ENCODE measurements around the gene TENM4.
A peak's percentile ranks its signal among the peaks of the same experiment; 100 is the strongest.

Gene TENM4

GRCh38 chr11:78825591-78826020 lies 615.2 kb downstream of the TENM4 start:
- peak; percentile 27 for DNase-seq

- DNase-seq: no peak
Measured at GRCh38 chr11:78823588-78823987, 617.2 kb downstream of the TENM4 start.

GRCh38 chr11:78822931-78823423 lies 617.9 kb downstream of the TENM4 start:
- no peak for DNase-seq

GRCh38 chr11:78821371-78822306 lies 619.2 kb downstream of the TENM4 start:
- DNase-seq: peak; percentile 58

GRCh38 chr11:78820741-78821140 lies 620.1 kb downstream of the TENM4 start:
- DNase-seq: no peak

- DNase-seq: no peak
Measured at GRCh38 chr11:78818201-78818600, 622.6 kb downstream of the TENM4 start.

- DNase-seq: no peak
Measured at GRCh38 chr11:78815831-78816230, 625.0 kb downstream of the TENM4 start.

GRCh38 chr11:78812513-78813293 lies 628.1 kb downstream of the TENM4 start:
- DNase-seq: no peak

GRCh38 chr11:78810559-78811009 lies 630.2 kb downstream of the TENM4 start:
- no peak for DNase-seq

GRCh38 chr11:78809931-78810541 lies 630.8 kb downstream of the TENM4 start:
- DNase-seq: peak; percentile 72

GRCh38 chr11:78808923-78809322 lies 631.9 kb downstream of the TENM4 start:
- no peak for DNase-seq

GRCh38 chr11:78807351-78807750 lies 633.5 kb downstream of the TENM4 start:
- DNase-seq: no peak

- DNase-seq: peak; percentile 17
Measured at GRCh38 chr11:78806214-78807004, 634.4 kb downstream of the TENM4 start.

GRCh38 chr11:78804991-78805390 lies 635.8 kb downstream of the TENM4 start:
- no peak for DNase-seq

- no peak for DNase-seq
Measured at GRCh38 chr11:78803995-78804394, 636.8 kb downstream of the TENM4 start.

GRCh38 chr11:78802058-78802761 lies 638.6 kb downstream of the TENM4 start:
- peak; percentile 46 for DNase-seq

GRCh38 chr11:78801161-78801884 lies 639.5 kb downstream of the TENM4 start:
- peak; percentile 95 for DNase-seq

- no peak for DNase-seq
Measured at GRCh38 chr11:78800756-78801155, 640.1 kb downstream of the TENM4 start.

GRCh38 chr11:78800096-78800690 lies 640.6 kb downstream of the TENM4 start:
- DNase-seq: no peak

GRCh38 chr11:78798663-78799062 lies 642.2 kb downstream of the TENM4 start:
- DNase-seq: peak; percentile 61
